ENCODE results near the gene PLXNB2. TPM values are rescaled to one million over a fixed set of nuclear protein-coding genes. Genes with fewer than 3 reads are reported as not detected.

Gene PLXNB2
- total and polyA plus RNA-seq, 3 donors from 2014 or later = 98.0 to 243 (median 219) TPM

DNA sequence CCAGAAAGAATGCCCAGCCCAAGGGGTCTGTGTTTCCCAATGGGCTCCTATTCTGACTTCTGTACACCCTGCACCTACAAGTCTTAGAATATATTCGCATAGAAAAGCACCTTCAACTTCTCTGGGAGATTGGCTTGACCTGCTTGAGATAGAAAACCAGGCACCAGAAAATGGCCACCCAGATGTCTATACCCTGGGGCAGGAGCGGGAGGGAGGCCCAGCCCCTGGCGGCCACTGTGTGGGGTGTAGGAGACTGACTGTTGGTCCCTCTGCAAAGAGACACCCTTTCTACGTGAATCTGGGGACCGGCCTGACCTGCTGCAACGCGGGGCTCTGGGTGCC lies 10.9 kb upstream of the PLXNB2 start:
- intact Hi-C loops (cut with DNase I; ENCODE audit: low total_unique reads) = no loop called here
- WGBS, 2 donors = 81 to 90% methylated on average over 7 of the region's 7 CpGs
- Histone ChIP-seq H3K4me1 (no peaks in the 10 kb centered on the region), H3K27ac (no peak overlapping the region), H3K9me3 (no peaks in the 10 kb centered on the region), H3K36me3 (ENCODE audit: low read depth, missing control alignments) (no peaks in the 10 kb centered on the region), H3K4me3 (no peak overlapping the region), H3K27me3 (no peaks in the 10 kb centered on the region)
- no peak for DNase-seq
- TF ChIP-seq, protein P1, sequence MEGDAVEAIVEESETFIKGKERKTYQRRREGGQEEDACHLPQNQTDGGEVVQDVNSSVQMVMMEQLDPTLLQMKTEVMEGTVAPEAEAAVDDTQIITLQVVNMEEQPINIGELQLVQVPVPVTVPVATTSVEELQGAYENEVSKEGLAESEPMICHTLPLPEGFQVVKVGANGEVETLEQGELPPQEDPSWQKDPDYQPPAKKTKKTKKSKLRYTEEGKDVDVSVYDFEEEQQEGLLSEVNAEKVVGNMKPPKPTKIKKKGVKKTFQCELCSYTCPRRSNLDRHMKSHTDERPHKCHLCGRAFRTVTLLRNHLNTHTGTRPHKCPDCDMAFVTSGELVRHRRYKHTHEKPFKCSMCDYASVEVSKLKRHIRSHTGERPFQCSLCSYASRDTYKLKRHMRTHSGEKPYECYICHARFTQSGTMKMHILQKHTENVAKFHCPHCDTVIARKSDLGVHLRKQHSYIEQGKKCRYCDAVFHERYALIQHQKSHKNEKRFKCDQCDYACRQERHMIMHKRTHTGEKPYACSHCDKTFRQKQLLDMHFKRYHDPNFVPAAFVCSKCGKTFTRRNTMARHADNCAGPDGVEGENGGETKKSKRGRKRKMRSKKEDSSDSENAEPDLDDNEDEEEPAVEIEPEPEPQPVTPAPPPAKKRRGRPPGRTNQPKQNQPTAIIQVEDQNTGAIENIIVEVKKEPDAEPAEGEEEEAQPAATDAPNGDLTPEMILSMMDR (IDR thresholded peaks at IDR 0.05) = no peak
- no peak for TF ChIP-seq POLR2A (IDR thresholded peaks at IDR 0.05)

DNA sequence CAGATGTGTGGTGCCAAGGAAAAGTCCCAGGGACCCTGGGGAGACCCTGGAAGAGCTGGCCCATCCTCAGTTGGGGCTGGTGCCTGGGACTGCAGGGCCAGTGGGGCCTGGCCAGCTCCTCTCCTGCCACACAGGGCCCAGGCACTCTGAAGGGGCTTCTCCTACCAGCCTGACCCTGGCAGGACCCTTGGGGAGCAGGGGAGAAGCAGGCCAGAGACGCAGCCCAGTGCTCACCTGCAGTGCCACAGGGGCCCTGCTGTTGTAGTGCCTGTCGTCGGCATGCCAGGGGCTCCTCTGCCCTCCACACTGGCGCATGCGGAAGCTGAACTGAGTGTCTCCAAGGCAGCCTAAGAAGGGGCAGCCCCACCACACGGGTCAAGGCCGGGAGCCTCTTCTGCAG lies 10.2 kb upstream of the PLXNB2 start:
- no peaks in the 10 kb centered on the region for H3K36me3 ChIP-seq (ENCODE audit: low read depth, missing control alignments)
- TF ChIP-seq POLR2A (IDR thresholded peaks at IDR 0.05) = no peak
- WGBS, 2 donors = 83 to 87% methylated on average over 3 to 7 of the region's 7 CpGs
- no peaks in the 10 kb centered on the region for H3K27me3 ChIP-seq
- no peaks in the 10 kb centered on the region for H3K4me1 ChIP-seq
- intact Hi-C loops (cut with DNase I; ENCODE audit: low total_unique reads) = no loop called here
- no peak overlapping the region for H3K4me3 ChIP-seq
- H3K27ac ChIP-seq = no peak overlapping the region
- H3K9me3 ChIP-seq = no peaks in the 10 kb centered on the region
- DNase-seq = no peak

DNA sequence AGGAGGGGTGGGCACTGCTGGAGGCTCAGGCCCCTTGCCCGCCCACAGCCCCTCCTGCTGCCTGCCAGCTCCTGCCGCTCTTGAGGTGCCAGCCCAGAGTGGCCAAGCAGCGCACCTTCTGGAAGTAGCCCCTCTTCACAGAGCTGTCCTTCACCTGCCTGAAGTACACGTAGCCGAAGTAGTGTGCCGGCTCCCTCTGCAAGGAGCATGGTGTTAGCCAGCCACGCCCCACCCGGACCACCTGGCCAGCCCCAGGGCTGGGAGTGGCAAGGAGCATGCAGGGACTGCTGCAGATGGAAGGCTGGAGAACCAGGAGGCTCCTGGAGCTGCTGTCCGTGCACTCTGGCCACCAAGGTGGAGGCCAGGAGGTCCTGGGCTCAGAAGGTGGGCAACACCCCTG lies 9.7 kb upstream of the PLXNB2 start:
- H3K36me3 ChIP-seq (ENCODE audit: low read depth, missing control alignments) = no peaks in the 10 kb centered on the region
- no peak for TF ChIP-seq POLR2A (IDR thresholded peaks at IDR 0.05)

DNA sequence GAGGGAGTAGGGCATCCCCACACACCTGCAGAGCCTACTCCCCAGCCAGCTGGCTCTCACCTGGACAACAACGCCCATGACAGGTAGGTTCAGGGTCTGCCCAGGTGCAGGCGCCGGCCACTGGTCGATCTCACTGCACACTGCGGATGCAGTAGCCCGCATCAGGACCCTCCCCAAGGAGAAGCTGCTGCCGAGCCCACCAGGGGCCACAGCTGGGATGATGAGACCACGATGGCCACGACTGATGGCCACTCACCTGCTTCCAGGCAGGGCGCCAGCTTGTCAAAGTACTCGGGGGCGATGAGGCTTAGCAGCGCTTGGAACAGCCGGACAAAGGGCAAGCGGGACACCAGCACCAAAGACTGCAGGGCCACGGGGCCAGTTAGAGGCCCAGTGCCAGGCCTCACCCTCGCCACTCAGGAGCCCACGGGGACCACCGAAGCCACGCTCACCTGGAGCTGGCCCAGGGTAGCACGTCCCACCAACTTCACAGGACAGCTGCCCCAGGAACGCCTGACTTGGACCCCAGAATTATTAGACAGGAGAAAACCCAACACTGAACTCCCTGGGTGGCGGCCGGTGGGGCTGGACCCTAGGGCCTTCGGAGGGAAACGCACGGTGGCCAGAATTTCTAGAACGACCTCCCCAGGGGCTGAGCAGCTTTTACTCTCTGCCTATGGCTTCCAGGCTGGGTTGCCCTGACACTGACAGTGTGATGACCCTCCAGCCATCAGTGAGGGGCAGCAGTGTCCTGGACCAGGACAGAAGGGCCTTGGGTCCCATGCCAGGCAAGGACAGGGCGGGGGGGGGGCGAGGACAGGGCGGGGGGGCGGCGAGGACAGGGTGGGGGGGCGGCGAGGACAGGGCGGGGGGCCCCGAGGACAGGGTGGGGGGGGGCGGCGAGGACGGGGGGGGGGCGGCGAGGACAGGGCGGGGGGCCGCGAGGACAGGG lies 8.9 kb upstream of the PLXNB2 start:
- Histone ChIP-seq H3K36me3 (ENCODE audit: low read depth, missing control alignments) (no peaks in the 10 kb centered on the region), H3K4me3 (no peak overlapping the region), H3K27ac (no peak overlapping the region), H3K27me3 (no peaks in the 10 kb centered on the region), H3K4me1 (no peaks in the 10 kb centered on the region), H3K9me3 (no peaks in the 10 kb centered on the region)
- WGBS, 2 donors = 85 to 95% methylated on average over 4 to 26 of the region's 45 CpGs
- TF ChIP-seq, protein P1 (IDR thresholded peaks at IDR 0.05) = no peak
- TF ChIP-seq POLR2A (IDR thresholded peaks at IDR 0.05) = no peak
- intact Hi-C loops (cut with DNase I; ENCODE audit: low total_unique reads) = no loop called here
- DNase-seq = no peak

More for the DNA sequence above, 9.7 kb upstream of the PLXNB2 start:
- H3K9me3 ChIP-seq = no peaks in the 10 kb centered on the region
- H3K27me3 ChIP-seq = no peaks in the 10 kb centered on the region
- WGBS, 2 donors = 87 to 93% methylated on average over 9 of the region's 9 CpGs
- H3K4me3 ChIP-seq = no peak overlapping the region
- DNase-seq = no peak
- intact Hi-C loops (cut with DNase I; ENCODE audit: low total_unique reads) = no loop called here
- H3K4me1 ChIP-seq = no peaks in the 10 kb centered on the region
- H3K27ac ChIP-seq = no peak overlapping the region

DNA sequence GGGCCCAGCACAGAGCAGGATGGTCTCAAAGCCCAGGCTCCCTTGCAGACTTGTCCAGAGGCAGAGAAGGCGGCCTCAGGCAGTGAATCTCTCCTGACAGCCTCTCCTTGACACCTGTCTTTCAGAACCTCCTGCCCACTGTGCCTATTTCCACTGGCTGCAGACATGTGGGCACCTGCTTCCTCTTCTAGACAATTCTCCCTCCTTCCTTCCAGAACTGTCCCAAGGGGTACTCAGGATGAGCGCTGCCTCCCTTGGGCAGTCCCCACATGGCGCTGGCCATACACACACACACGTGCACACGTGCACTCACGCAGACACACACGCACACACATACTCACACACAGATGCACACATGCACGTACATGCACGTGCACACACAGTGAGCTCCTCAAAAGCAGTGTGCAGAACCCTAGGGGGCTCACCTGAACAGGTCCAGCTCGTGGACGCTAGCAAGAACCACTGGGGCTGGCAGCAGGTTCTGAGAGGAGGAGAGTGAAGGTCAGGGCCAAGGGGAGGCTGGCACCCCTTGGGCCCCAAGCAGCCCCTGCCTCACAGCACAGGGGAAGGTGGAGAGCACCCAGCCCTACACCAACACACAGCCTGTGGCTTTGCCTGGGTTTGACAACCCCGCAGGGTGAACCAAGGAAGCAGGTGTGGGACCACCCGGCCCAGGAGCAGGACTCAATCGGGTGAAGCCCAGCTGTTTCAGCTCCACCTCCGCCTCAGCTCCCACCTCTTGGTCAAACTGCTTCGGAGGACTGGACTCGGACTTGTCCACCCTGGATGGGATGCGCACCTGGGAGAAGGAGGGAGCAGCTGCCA lies 8.1 kb upstream of the PLXNB2 start:
- no peak overlapping the region for H3K27ac ChIP-seq
- intact Hi-C loops (cut with DNase I; ENCODE audit: low total_unique reads) = no loop called here
- no peaks in the 10 kb centered on the region for H3K36me3 ChIP-seq (ENCODE audit: low read depth, missing control alignments)
- H3K9me3 ChIP-seq = no peaks in the 10 kb centered on the region
- no peak overlapping the region for H3K4me3 ChIP-seq
- H3K27me3 ChIP-seq = no peaks in the 10 kb centered on the region
- TF ChIP-seq, protein P1 (IDR thresholded peaks at IDR 0.05) = no peak
- no peak for TF ChIP-seq POLR2A (IDR thresholded peaks at IDR 0.05)
- 85 to 95% methylated on average over 12 to 18 of the region's 18 CpGs for WGBS, 2 donors
- no peaks in the 10 kb centered on the region for H3K4me1 ChIP-seq
- no peak for DNase-seq
